HS-27A (cell line): ENCODE data around the gene BCOR.

Experiments used
- DNase-seq: peaks from one replicate; pipeline ENCODE4 v3.0.0-alpha.2; 2012; ENCODE audit warnings: low read depth, missing footprints

BCOR gene

GRCh38 chrX:40097504-40098263 lies at the start of gene BCOR:
Gene BCOR (minus strand): TSS chrX:40097958. CDS start chrX:40077929, 20,029 bp downstream.
- DNase-seq: no peak

DNA sequence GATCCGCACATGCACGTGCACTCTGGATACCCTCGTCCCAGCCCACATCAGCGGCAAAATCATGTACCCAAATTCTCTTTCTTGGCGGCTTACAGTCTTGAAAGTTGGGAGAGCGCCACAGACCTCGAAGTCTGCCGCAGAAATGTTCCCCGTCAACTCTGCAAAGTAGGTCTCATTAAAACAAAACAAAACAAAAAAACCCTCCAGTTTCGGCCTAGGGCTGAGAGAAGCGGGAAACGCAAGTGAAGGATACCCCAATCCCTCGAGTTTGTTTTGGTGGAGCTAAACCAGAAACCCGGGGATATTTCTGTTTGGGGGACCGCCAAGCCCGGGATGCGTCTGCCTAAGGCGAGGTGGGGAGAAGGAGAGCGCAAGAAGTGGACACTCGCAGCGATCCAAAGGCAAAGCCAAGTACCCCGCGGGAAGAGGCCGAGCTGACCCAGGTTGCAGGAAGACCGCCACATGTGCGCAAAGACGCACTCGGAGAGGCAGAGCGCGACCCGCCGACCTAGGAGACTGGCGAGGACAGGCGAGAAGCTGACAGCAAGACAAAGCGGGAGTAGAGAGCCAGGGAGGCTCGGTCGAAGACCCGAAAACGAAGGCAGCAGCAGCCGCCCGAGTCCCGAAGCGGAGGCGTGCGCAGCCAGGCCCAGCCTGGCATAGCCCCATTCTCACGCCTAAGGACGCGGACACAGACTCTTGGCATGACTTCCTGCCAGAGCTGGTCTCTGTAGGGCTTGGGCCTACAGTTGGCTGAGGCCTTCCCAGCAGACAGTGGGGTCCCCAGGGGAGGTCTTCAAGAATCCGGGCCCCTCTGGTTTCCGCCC lies 49.6 kb upstream of the BCOR start:
- no peak for DNase-seq

- no peak for DNase-seq
Measured at GRCh38 chrX:40146262-40147125, 48.7 kb upstream of the BCOR start.

DNA sequence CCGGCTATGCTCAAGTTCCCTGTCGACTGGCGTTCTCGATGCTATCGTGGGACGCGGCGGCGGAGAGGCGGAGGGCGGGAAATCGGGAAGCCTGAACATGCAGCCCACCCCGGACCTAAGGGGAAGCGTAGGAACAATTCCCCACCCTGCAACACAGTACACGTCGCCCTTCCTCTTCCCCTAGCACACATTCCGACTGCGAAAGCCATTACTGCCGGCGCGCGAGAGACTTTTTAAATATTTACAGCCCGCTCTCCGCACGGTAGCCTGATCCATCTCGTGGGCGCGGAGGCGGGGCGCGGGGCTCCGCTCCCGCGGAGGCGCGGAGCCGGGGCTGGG lies 48.1 kb upstream of the BCOR start:
- DNase-seq: no peak

DNA sequence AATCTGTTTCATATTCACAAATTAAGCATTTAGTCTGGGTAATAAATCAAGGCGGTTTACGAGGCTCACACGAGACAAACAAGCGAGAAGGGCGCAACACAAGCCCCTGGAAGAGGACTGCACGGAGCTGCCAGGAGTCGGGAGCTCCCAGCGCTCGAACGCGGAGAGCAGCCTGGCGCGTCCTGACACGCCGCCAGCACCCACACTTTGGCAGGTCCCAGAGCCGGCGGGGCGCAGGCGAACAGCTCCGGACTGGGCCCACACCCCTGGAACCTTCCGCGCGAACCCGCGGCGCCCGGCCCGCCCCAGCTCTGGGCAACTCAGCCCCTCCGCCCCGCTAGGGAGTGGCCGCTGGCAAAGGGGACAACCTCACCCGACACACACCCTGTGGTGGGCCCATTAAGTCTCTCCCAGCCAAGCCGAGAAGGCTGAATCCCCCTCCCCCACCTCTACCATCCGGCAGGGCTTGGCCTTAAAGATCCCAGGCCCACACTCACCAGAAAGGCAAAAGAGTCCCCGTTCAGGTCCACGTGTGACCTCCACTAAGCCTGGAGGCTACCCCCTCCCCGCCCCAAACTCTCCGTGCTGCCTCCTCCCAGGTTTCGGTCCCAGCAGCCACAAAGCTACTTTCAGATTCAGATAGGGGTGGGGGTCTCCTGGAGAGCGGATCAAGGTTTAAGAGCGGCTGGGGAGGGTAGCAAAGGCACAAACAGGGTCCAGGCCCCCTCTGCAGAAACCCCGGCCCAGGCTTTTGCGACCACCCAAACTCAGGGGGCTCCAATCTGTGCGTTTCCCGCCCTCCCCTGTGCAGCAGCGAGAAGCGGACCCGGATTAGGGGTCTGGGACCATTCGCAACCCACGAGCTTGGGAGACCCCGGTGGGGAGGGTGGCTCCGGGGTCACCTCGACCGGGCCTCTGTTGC lies 47.5 kb upstream of the BCOR start:
- no peak for DNase-seq

DNA sequence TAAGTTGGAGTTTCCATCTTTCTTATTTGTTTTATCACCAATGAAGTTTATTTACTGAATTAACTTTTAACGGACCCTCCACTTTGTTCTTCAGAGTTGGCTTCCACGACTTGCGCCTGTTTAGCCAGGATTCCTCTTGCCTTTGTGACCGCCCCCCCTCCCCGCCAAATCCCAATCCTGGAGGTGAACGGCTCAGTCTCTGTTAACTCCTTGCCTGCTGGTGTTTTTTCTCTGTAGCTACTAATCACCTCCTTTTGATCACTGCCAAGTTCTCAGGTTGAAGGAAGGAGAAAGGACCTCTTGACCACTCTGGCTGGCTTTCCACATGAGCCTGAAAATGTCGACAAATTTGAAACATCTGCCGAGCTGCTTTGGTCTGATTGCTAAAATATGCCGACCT lies 46.8 kb upstream of the BCOR start:
- DNase-seq: no peak

- DNase-seq: no peak
Measured at GRCh38 chrX:40143987-40144386, 46.2 kb upstream of the BCOR start.

- DNase-seq: no peak
Measured at GRCh38 chrX:40143001-40143400, 45.2 kb upstream of the BCOR start.

- DNase-seq: no peak
Measured at GRCh38 chrX:40142417-40142816, 44.7 kb upstream of the BCOR start.

DNA sequence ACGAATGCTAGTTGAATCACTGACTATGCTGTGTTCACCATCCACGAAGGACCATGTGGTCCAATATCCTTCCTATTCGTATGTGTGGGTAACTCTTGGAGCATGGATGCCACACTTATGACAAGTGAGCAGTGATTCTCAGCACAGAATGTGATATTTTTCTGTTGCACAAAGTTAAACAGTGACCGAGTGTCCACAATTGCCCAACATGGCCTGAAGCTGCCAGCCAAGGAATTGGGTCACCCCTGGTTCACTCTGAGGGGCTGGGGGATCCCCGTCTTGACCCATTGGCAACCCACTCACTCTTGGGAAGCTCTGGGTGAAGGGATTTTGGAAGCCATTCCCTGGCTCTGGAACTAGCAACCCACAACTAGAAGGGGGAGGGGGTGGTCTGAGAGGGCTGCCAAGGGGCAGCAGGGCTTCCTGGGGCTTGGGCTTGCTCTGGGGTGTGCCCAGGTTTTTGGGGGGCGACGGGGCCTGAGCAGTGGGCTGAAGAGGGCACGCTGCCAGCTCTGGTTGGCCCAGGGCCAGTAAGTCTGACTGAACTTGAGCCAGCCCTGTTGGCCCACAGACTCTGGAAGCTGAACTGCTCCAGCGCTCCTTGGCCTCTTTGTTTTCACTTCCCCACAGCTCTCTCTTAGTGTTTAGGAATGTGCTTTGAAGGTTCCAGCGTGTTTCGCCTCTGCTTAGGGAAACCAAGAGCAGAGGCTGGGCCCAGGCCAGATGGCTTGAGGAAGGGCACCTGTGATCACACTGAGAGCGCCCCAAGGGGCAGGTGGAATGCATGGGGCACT lies 43.1 kb upstream of the BCOR start:
- DNase-seq: no peak

DNA sequence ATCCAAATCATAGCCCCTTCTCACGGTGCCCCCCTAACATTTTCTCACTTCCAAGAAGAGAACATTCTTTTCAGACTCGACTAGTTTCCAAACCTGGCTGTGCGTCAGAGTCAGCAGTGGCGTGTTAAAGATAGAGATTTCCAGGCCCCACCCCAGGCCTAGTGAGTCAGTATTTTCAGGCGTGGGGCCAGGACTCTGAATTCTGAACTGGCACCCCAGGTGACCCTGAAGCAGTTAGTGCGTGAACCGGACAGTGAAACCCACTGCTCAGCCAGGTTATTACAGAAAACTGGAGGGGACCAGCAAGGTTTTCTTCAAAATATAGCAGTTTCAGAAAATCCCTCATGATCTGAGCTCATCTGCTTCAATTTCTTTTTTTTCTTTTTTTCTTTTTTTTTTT lies 35.0 kb upstream of the BCOR start:
- DNase-seq: no peak

DNA sequence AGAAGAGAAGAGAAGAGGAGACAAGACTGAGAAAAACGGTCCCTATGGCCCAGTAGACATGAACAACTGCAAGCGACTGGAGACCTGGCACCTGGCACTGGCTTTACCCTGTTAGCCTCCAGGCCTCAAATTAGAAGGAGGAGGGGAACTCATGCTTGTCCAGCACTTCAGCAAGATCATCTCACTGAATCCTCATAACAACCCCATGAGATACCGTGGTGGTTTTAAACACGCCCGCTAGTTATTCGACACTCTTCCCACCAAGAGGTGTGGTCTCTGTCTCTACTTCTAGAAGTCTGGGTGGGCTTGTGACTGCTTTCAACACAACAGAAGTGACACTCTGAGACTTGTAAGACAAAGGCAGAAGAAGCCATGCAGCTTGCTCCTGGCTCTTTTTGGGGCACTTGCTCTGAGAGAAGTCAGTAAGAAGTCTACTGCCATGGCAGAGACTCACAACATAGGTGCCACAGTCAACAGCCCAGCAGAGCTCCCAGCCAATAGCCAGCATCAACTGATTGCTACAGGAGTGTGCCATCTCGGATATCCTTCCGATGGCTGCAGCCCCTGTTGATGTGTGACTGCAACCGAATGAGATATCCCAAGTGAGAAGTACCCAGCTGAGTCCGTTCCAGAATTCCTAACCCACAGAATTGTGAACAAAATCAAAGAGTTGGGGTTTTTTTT lies 34.0 kb upstream of the BCOR start:
- no peak for DNase-seq

- DNase-seq: no peak
Measured at GRCh38 chrX:40130207-40130606, 32.4 kb upstream of the BCOR start.

GRCh38 chrX:40127052-40127451 lies 29.3 kb upstream of the BCOR start:
- DNase-seq: no peak

GRCh38 chrX:40122487-40122886 lies 24.7 kb upstream of the BCOR start:
- DNase-seq: no peak

- no peak for DNase-seq
Measured at GRCh38 chrX:40121618-40122017, 23.9 kb upstream of the BCOR start.

GRCh38 chrX:40120838-40121580 lies 23.3 kb upstream of the BCOR start:
- no peak for DNase-seq

DNA sequence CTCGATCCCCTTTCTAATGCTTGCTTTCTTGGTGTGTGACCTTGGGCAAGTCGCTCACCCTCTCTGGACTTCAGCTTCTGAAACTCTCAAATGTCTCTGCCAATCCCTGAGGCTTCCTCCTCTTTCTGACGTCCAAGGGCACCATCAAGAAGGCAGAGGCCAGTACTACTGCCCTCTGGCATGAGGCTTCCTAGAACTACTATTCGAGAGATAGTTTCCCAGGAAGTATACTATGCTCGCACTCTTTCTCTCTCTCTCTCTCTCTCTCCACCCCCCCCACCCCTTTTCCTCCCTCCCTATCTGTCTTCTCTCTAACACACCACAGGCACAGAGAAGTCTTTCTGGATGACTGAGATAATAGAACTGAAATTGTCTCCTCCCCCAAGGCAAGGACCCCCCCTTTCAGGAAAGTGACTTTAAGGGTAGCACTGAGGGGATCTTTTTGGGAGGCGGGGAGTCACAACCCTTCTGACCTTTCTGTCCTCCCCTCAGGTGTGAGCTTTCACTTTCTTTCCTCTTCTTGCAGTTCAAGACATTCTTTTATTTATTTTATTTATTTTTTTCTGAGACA lies 20.0 kb upstream of the BCOR start:
- DNase-seq: no peak

- DNase-seq: no peak
Measured at GRCh38 chrX:40116925-40117324, 19.2 kb upstream of the BCOR start.
